Prostate gland (tissue), 2 donors: ENCODE data around the gene SUSD2. TPM values are rescaled to one million over a fixed set of nuclear protein-coding genes. Genes with fewer than 3 reads are reported as not detected.
"Not testable (repeated sequence)": the region's sequence is repeated elsewhere in the genome, so short reads cannot be mapped to it uniquely, and the experiment has no call there.

ENCODE experiments used
- DNase-seq: peaks from one replicate; pipeline ENCODE4 v3.0.0-alpha.2; 2019; ENCODE audit warnings: low spot score
- H3K27ac ChIP-seq, 2 donors: fragments of 200-600 bp; sonication (generic); 2 replicates each; pipeline ENCODE4 v1.5.1; 2017 to 2019
- H3K27me3 ChIP-seq: fragments of 200-600 bp; sonication (generic); replicated peaks from 2 replicates; pipeline ENCODE4 v1.5.1; 2019; ENCODE audit not compliant: insufficient read depth
- H3K36me3 ChIP-seq, 2 donors: fragments of 200-600 bp; sonication (generic); 1 replicate in 1 of 2; 2 replicates in 1 of 2; pipeline versions ENCODE4 v1.5.1 to v1.8.1; 2017 to 2019
- H3K4me1 ChIP-seq: fragments of 200-600 bp; sonication (generic); replicated peaks from 2 replicates; pipeline ENCODE4 v1.5.1; 2019
- H3K4me3 ChIP-seq, 2 donors: fragments of 200-600 bp; sonication (generic); 2 replicates each; pipeline ENCODE4 v1.5.1; 2017 to 2019
- H3K9me3 ChIP-seq: fragments of 200-600 bp; sonication (generic); 2 replicates; pipeline ENCODE4 v1.5.1; 2017
- CTCF ChIP-seq, 4 experiments: fragments of 200-600 bp in 2 of 4; fragments of 450-650 bp in 2 of 4; sonication (generic) in 2 of 4; IDR thresholded peaks; 1 replicate in 3 of 4; 2 replicates in 1 of 4; pipeline ENCODE4 v1.5.1; 2016 to 2019; ENCODE audit warnings: antibody characterized with exemption in 4 of 4, mild to moderate bottlenecking in 2 of 4, moderate library complexity in 2 of 4
- POLR2A ChIP-seq: fragments of 450-650 bp; IDR thresholded peaks from one replicate; pipeline ENCODE4 v1.6.1; 2016; ENCODE audit warnings: antibody characterized with exemption, mild to moderate bottlenecking
- POLR2AphosphoS5 ChIP-seq: sonication (generic); formaldehyde crosslinking; IDR thresholded peaks from one replicate; pipeline ENCODE4 v1.6.1; 2017; ENCODE audit warnings: antibody characterized with exemption
- WGBS: methylation state at CpG from one replicate; pipeline ENCODE4 v1.1.5; 2018; 5-methylcytosine and 5-hydroxymethylcytosine counted together
- intact Hi-C: fragments of 100-400 bp; cut with DNase I; formaldehyde crosslinking; loops from one replicate; pipeline ENCODE4 v1.14.2; 2022
- total RNA-seq, 2 donors: library from RNA; depleted of rRNA; stranded (reverse); fragments of >200 nt; gene quantifications; one replicate each; pipeline ENCODE4 v1.1.0, GENCODE V29; 2016

The SUSD2 gene
- total RNA-seq, 2 donors from 2014 or later, result 7.8 to 9.3 TPM

GRCh38 chr22:24180316-24181087 is 785 bp upstream of the SUSD2 start:
- Histone ChIP-seq H3K4me1 (peaks cover 3% of the 10 kb centered on the region), H3K27ac (no peak overlapping the region), H3K9me3 (no peaks in the 10 kb centered on the region), H3K27me3 (no peaks in the 10 kb centered on the region), H3K4me3 (no peak overlapping the region), H3K36me3 (no peaks in the 10 kb centered on the region)
- DNase-seq, result no peak
- no peak for TF ChIP-seq CTCF (IDR thresholded peaks at IDR 0.05)
- no peak for TF ChIP-seq POLR2A
- TF ChIP-seq POLR2AphosphoS5, result no peak
- intact Hi-C loops, result loop anchor here (10.0 kb wide), 1 partner anchor 344 kb away; no protein-coding TSS in a partner anchor
- WGBS, result 77% methylated on average over 16 of the region's 16 CpGs

- DNase-seq, result no peak
- intact Hi-C loops, result loop anchor here (10.0 kb wide), 1 partner anchor 343 kb away; no protein-coding TSS in a partner anchor
- H3K27me3 ChIP-seq, result no peaks in the 10 kb centered on the region
- no peak overlapping the region for H3K4me3 ChIP-seq
- WGBS, result 81% methylated on average over 20 of the region's 20 CpGs
- no peak for TF ChIP-seq CTCF (IDR thresholded peaks at IDR 0.05)
- TF ChIP-seq POLR2A, result no peak
- no peak for TF ChIP-seq POLR2AphosphoS5
- H3K27ac ChIP-seq, result no peak overlapping the region
- H3K36me3 ChIP-seq, result no peaks in the 10 kb centered on the region
- peaks cover 3% of the 10 kb centered on the region for H3K4me1 ChIP-seq
- no peaks in the 10 kb centered on the region for H3K9me3 ChIP-seq
Measured at GRCh38 chr22:24181996-24182899, 961 bp downstream of the SUSD2 start.

GRCh38 chr22:24182900-24183246 is 1.6 kb downstream of the SUSD2 start:
- WGBS, result 97% methylated on average over 10 of the region's 11 CpGs
- H3K4me1 ChIP-seq, H3K27ac ChIP-seq, H3K9me3 ChIP-seq, H3K36me3 ChIP-seq, DNase-seq, H3K27me3 ChIP-seq, H3K4me3 ChIP-seq: not testable (repeated sequence)
- intact Hi-C loops, result loop anchor here (10.0 kb wide), 1 partner anchor 342 kb away; no protein-coding TSS in a partner anchor

- Histone ChIP-seq H3K27ac (no peak overlapping the region), H3K27me3 (no peaks in the 10 kb centered on the region), H3K9me3 (no peaks in the 10 kb centered on the region), H3K4me3 (no peak overlapping the region), H3K4me1 (peaks cover 3% of the 10 kb centered on the region), H3K36me3 (no peaks in the 10 kb centered on the region)
- intact Hi-C loops, result loop anchor here (10.0 kb wide), 1 partner anchor 341 kb away; no protein-coding TSS in a partner anchor
- 83% methylated on average over 23 of the region's 24 CpGs for WGBS
- DNase-seq, result no peak
- TF ChIP-seq CTCF (IDR thresholded peaks at IDR 0.05) (no peak), POLR2A (no peak), POLR2AphosphoS5 (no peak)
Measured at GRCh38 chr22:24183321-24184031, 2.2 kb downstream of the SUSD2 start.
